ENCODE data around the gene CRELD1. TPM values are rescaled to one million over a fixed set of nuclear protein-coding genes. Genes with fewer than 3 reads are reported as not detected.

Gene CRELD1
- total and polyA plus RNA-seq, 2 of the 4 experiments (the other 2 are of a cell fraction): 8.6 to 25.7 TPM

DNA sequence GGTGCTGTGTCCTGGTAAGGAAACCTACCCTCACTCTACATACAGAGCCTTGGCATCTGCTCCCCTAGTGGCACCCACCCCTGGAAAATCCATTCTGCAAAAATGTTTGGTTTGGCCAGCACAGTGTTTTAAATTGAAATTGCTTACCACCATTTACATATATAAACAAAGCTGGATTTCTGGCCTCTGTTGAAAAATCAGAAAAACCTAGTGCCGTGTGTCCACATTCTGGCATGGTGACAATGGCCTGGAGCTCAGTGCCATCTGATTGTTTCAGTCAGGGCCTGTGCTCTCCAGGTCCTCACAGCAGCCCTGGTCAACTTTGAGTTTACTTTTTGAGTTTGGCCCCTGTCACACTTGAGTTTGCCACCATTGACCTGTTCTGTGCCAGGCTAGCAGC lies 19.6 kb upstream of the CRELD1 start:
- H3K27me3 ChIP-seq (ENCODE audit: control insufficient read depth, insufficient read depth, low read length): no peaks in the 10 kb centered on the region
- ChIA-PET POLR2A (ENCODE audit: unreplicated experiment) (interaction anchor here (0.6 kb wide), 1 partner anchor 24 kb away, joined by 4 read pairs; the partner anchor contains the start of gene JAGN1), CTCF (interaction anchor here (0.6 kb wide), 1 partner anchor 11 kb away, joined by 3 read pairs; the partner anchor contains the start of gene IL17RE)
- peaks cover 32% of the 10 kb centered on the region for H3K4me1 ChIP-seq (ENCODE audit: control insufficient read depth, insufficient read depth, low read length)
- no peaks in the 10 kb centered on the region for H4K20me1 ChIP-seq (ENCODE audit: insufficient read depth, low read length)
- no peak overlapping the region for H3K14ac ChIP-seq (replicated peaks; ENCODE audit: low read depth, low read length)
- dilution Hi-C loops (cut with HindIII; ENCODE audit: low sequenced_read_pairs, unreplicated experiment) (no loop called here), in situ Hi-C loops (cut with MboI; ENCODE audit: low sequenced_read_pairs) (no loop called here), intact Hi-C loops (cut with micrococcal nuclease) (loop anchor here (2.0 kb wide), 1 partner anchor 65 kb away; no protein-coding TSS in a partner anchor)
- H2AFZ ChIP-seq (replicated peaks; ENCODE audit: low read length, poor library complexity): no peak overlapping the region
- H4K91ac ChIP-seq (ENCODE audit: insufficient read depth, low read depth, low read length): no peak overlapping the region
- H3K79me1 ChIP-seq (ENCODE audit: low read depth in 1 of 2, low read length in 2 of 2): peaks cover 7 to 35% of the 10 kb centered on the region in 2 experiments; a peak in 3 of 4 replicates
- ATAC-seq (ENCODE audit: low read depth) (no peak), DNase-seq (no peak)
- WGBS, 2 experiments (ENCODE audit: extremely low coverage in 2 of 2, insufficient read length in 1 of 2): no CpG with 5 or more reads among the region's 1 CpG
- no peak overlapping the region for H4K5ac ChIP-seq (ENCODE audit: low read depth, low read length)
- H3K27ac ChIP-seq (ENCODE audit: insufficient read depth, low read length): no peak overlapping the region
- TF ChIP-seq NFE2L2 (IDR thresholded peaks at IDR 0.05; ENCODE audit: low read depth, low read length) (no peak), POLR2A (IDR thresholded peaks at IDR 0.05; ENCODE audit: low read depth, low read length) (no peak), BHLHE40 (IDR thresholded peaks at IDR 0.05; ENCODE audit: low read depth, low read length) (no peak), MAZ (IDR thresholded peaks at IDR 0.05; ENCODE audit: borderline replicate concordance, low read depth, low read length) (no peak), CEBPB (IDR thresholded peaks at IDR 0.05; ENCODE audit: low read depth, low read length) (no peak), RCOR1 (IDR thresholded peaks at IDR 0.05; ENCODE audit: insufficient replicate concordance, low read length) (no peak), MAFK (IDR thresholded peaks at IDR 0.05; ENCODE audit: low read depth, low read length) (no peak), RFX5 (IDR thresholded peaks at IDR 0.05; ENCODE audit: low read depth, low read length) (no peak), FOS (IDR thresholded peaks at IDR 0.05; ENCODE audit: low read depth, low read length) (no peak), MXI1 (IDR thresholded peaks at IDR 0.05; ENCODE audit: borderline replicate concordance, low read depth, low read length) (no peak)
- TF ChIP-seq, protein P1, sequence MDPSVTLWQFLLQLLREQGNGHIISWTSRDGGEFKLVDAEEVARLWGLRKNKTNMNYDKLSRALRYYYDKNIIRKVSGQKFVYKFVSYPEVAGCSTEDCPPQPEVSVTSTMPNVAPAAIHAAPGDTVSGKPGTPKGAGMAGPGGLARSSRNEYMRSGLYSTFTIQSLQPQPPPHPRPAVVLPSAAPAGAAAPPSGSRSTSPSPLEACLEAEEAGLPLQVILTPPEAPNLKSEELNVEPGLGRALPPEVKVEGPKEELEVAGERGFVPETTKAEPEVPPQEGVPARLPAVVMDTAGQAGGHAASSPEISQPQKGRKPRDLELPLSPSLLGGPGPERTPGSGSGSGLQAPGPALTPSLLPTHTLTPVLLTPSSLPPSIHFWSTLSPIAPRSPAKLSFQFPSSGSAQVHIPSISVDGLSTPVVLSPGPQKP (IDR thresholded peaks at IDR 0.05; ENCODE audit: borderline replicate concordance, low read depth, low read length): no peak
- TF ChIP-seq, protein P2, sequence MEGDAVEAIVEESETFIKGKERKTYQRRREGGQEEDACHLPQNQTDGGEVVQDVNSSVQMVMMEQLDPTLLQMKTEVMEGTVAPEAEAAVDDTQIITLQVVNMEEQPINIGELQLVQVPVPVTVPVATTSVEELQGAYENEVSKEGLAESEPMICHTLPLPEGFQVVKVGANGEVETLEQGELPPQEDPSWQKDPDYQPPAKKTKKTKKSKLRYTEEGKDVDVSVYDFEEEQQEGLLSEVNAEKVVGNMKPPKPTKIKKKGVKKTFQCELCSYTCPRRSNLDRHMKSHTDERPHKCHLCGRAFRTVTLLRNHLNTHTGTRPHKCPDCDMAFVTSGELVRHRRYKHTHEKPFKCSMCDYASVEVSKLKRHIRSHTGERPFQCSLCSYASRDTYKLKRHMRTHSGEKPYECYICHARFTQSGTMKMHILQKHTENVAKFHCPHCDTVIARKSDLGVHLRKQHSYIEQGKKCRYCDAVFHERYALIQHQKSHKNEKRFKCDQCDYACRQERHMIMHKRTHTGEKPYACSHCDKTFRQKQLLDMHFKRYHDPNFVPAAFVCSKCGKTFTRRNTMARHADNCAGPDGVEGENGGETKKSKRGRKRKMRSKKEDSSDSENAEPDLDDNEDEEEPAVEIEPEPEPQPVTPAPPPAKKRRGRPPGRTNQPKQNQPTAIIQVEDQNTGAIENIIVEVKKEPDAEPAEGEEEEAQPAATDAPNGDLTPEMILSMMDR (conservative IDR thresholded peaks at IDR 0.05; ENCODE audit: low read depth, low read length): no peak
- TF ChIP-seq, protein P3, sequence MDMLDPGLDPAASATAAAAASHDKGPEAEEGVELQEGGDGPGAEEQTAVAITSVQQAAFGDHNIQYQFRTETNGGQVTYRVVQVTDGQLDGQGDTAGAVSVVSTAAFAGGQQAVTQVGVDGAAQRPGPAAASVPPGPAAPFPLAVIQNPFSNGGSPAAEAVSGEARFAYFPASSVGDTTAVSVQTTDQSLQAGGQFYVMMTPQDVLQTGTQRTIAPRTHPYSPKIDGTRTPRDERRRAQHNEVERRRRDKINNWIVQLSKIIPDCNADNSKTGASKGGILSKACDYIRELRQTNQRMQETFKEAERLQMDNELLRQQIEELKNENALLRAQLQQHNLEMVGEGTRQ (IDR thresholded peaks at IDR 0.05; ENCODE audit: low read depth, low read length): no peak
- H4K8ac ChIP-seq (ENCODE audit: low read depth in 2 of 2, low read length in 2 of 2): no peak overlapping the region; a peak in 1 of 4 replicates
- no peak overlapping the region for H2BK20ac ChIP-seq (ENCODE audit: low read depth, low read length)
- no peaks in the 10 kb centered on the region for H3K9me3 ChIP-seq (ENCODE audit: control insufficient read depth, insufficient read depth, low read length)
- no peak overlapping the region for H2BK5ac ChIP-seq (ENCODE audit: low read depth, low read length, poor library complexity, severe bottlenecking)
- H3K23ac ChIP-seq (ENCODE audit: low read depth, low read length): 0 out of 2 replicates have a peak overlapping the region, but pooled peaks have one; percentile 39
- no peak overlapping the region for H3K9ac ChIP-seq (ENCODE audit: low read depth, low read length)
- H2AK5ac ChIP-seq (ENCODE audit: low read depth, low read length): peak overlapping the region; percentile 4; the same call in 1 of the 2 replicates
- peaks cover 11% of the 10 kb centered on the region for H3K9me1 ChIP-seq (ENCODE audit: insufficient read depth, low read length)
- no peak overlapping the region for H3K18ac ChIP-seq (ENCODE audit: low read depth, low read length)
- no peak overlapping the region for H2BK15ac ChIP-seq (ENCODE audit: low read depth, low read length)
- H2BK120ac ChIP-seq (ENCODE audit: low read depth, low read length): no peak overlapping the region
- H3K36me3 ChIP-seq (ENCODE audit: control insufficient read depth, insufficient read depth, low read length): no peaks in the 10 kb centered on the region
- no peak overlapping the region; the same call in 1 of the 2 replicates for H3K4me2 ChIP-seq (ENCODE audit: low read depth, low read length)
- H3K4ac ChIP-seq (ENCODE audit: low read depth, low read length): peak overlapping the region; percentile 11; the same call in 1 of the 2 replicates
- no TSS peak for BruUV-seq (replicated peaks)
- H2AK9ac ChIP-seq (replicated peaks; ENCODE audit: low read depth, low read length, poor library complexity): peak overlapping the region; percentile 79
- H3K4me3 ChIP-seq (ENCODE audit: insufficient read depth, low read depth, low read length): no peak overlapping the region
- no peak overlapping the region for H3K56ac ChIP-seq (ENCODE audit: extremely low read depth, insufficient read depth, low read length)

Measured in IMR-90 (cell line).